T-cell (primary cell): Measurements from ENCODE around the gene KRTAP5-9. TPM values are rescaled to one million over a fixed set of nuclear protein-coding genes. Genes with fewer than 3 reads are reported as not detected.
"Not testable (repeated sequence)": the region's sequence is repeated elsewhere in the genome, so short reads cannot be mapped to it uniquely, and the experiment has no call there.

Experiments
- ATAC-seq, 4 experiments: fragments of 200-7000 bp in 3 of 4; fragments of 150-1000 bp in 1 of 4; cut with Tn5 transposase; replicated peaks in 1 of 4; 1 replicate in 3 of 4; 2 replicates in 1 of 4; pipeline ENCODE4 v1.10.0; 2021; ENCODE audit warnings: moderate library complexity in 3 of 4, mild to moderate bottlenecking in 2 of 4, moderate number of reproducible peaks in 1 of 4
- CTCF ChIA-PET, 2 donors: fragments of 300-600 bp; sonication (Branson Sonifier 250); formaldehyde crosslinking; loops; one replicate each; lab custom pipeline; 2022; ENCODE audit warnings: antibody characterized with exemption in 2 of 2; lab: Charles Lee
- POLR2A ChIA-PET, 2 donors: fragments of 300-600 bp; sonication (Branson Sonifier 250); formaldehyde crosslinking; loops; one replicate each; lab custom pipeline; 2022; ENCODE audit warnings: antibody characterized with exemption in 2 of 2; lab: Charles Lee
- DNase-seq, 35 experiments: peaks; one replicate each; pipeline versions ENCODE4 v3.0.0 to v3.0.0-alpha.2; 2013 to 2023
- H3K27ac ChIP-seq: one replicate; pipeline ENCODE4 v1.5.1; 2013; ENCODE audit warnings: low read length
- H3K27me3 ChIP-seq, 2 experiments: replicated peaks in 1 of 2; 1 replicate in 1 of 2; 2 replicates in 1 of 2; pipeline versions ENCODE4 v1.6.1 to v1.7.0; 2013; ENCODE audit warnings: low read length in 1 of 2, mixed read lengths in 1 of 2; ENCODE audit not compliant: control insufficient read depth in 2 of 2, insufficient read depth in 2 of 2; ENCODE audit errors: extremely low read depth in 1 of 2
- H3K36me3 ChIP-seq, 2 donors: 1 replicate in 1 of 2; 2 replicates in 1 of 2; pipeline versions ENCODE4 v1.6.1 to v1.7.0; 2013; ENCODE audit warnings: low read length in 1 of 2; ENCODE audit not compliant: control insufficient read depth in 2 of 2, insufficient read depth in 1 of 2; ENCODE audit errors: extremely low read depth in 1 of 2
- H3K4me1 ChIP-seq, 2 experiments: 1 replicate in 1 of 2; 2 replicates in 1 of 2; pipeline versions ENCODE4 v1.6.1 to v1.7.0; 2013; ENCODE audit warnings: low read length in 2 of 2, mixed read lengths in 1 of 2; ENCODE audit not compliant: insufficient read depth in 2 of 2, control insufficient read depth in 1 of 2; ENCODE audit errors: extremely low read depth in 1 of 2
- H3K4me3 ChIP-seq, 2 donors: 1 replicate in 1 of 2; 2 replicates in 1 of 2; pipeline versions ENCODE4 v1.5.1 to v1.7.0; 2013; ENCODE audit warnings: mild to moderate bottlenecking in 2 of 2, low read length in 1 of 2, moderate library complexity in 1 of 2; ENCODE audit not compliant: control insufficient read depth in 1 of 2; ENCODE audit errors: extremely low read depth in 1 of 2
- H3K9me3 ChIP-seq: 2 replicates; pipeline ENCODE4 v1.7.0; 2013
- H3K27ac Mint-ChIP-seq, 2 donors: one replicate each; pipeline ENCODE4 v1.8.0; 2020 to 2021; ENCODE audit warnings: mild to moderate bottlenecking in 2 of 2, mixed read lengths in 2 of 2
- H3K27me3 Mint-ChIP-seq, 2 donors: one replicate each; pipeline ENCODE4 v1.8.0; 2021 to 2022; ENCODE audit warnings: mixed read lengths in 2 of 2
- H3K36me3 Mint-ChIP-seq: one replicate; pipeline ENCODE4 v1.8.0; 2021; ENCODE audit warnings: mixed read lengths
- H3K4me1 Mint-ChIP-seq, 3 donors: one replicate each; pipeline ENCODE4 v1.8.0; 2020 to 2022; ENCODE audit warnings: mixed read lengths in 3 of 3, mild to moderate bottlenecking in 1 of 3
- H3K4me3 Mint-ChIP-seq, 3 donors: one replicate each; pipeline ENCODE4 v1.8.0; 2020 to 2022; ENCODE audit warnings: mild to moderate bottlenecking in 3 of 3, mixed read lengths in 3 of 3, moderate library complexity in 3 of 3
- H3K9me3 Mint-ChIP-seq, 3 donors: one replicate each; pipeline ENCODE4 v1.8.0; 2020 to 2022; ENCODE audit warnings: mixed read lengths in 3 of 3
- WGBS: methylation state at CpG from one replicate; pipeline ENCODE4 v1.1.5; 2013; ENCODE audit warnings: missing lambda C conversion rate; ENCODE audit not compliant: insufficient coverage; 5-methylcytosine and 5-hydroxymethylcytosine counted together
- total RNA-seq, 35 experiments: library from RNA in 6 of 35; stranded (reverse) in 6 of 35; fragments of 120-200 nt in 1 of 35; gene quantifications; one replicate each; pipeline versions ENCODE4 v1.2.1 to v1.2.4 and lab custom pipeline; 2013 to 2026

Gene KRTAP5-9
- total RNA-seq, 5 donors from 2014 or later (not counting 1 experiment from before 2014, with no cell fraction given) = 0.23 to 0.33 TPM; not detected in 3

- Histone ChIP-seq H3K4me3 (no peak overlapping the region), H3K27me3 (peaks cover 0 to 39% of the 10 kb centered on the region in 2 experiments), H3K27ac (no peak overlapping the region), H3K9me3 (no peaks in the 10 kb centered on the region), H3K36me3 (no peaks in the 10 kb centered on the region), H3K4me1 (no peaks in the 10 kb centered on the region)
- no peaks in the 10 kb centered on the region for H3K9me3 Mint-ChIP-seq
- H3K27me3 Mint-ChIP-seq = peaks cover 34 to 52% of the 10 kb centered on the region in 2 donors
- ChIA-PET POLR2A (no interaction called here), CTCF (no interaction called here)
- H3K4me3 Mint-ChIP-seq = no peak overlapping the region
- ATAC-seq (no peak), DNase-seq (no peak)
- H3K27ac Mint-ChIP-seq = no peak overlapping the region
- H3K4me1 Mint-ChIP-seq = no peaks in the 10 kb centered on the region
- 74% methylated on average over 10 of the region's 10 CpGs for WGBS
- no peaks in the 10 kb centered on the region for H3K36me3 Mint-ChIP-seq
Measured at GRCh38 chr11:71566081-71566620, 17.9 kb downstream of the KRTAP5-9 start.

- H3K27ac Mint-ChIP-seq, H3K4me3 ChIP-seq, H3K27ac ChIP-seq, H3K9me3 Mint-ChIP-seq, H3K4me1 ChIP-seq, H3K36me3 Mint-ChIP-seq, POLR2A ChIA-PET, H3K36me3 ChIP-seq, CTCF ChIA-PET, DNase-seq, H3K4me3 Mint-ChIP-seq, ATAC-seq, H3K4me1 Mint-ChIP-seq, H3K9me3 ChIP-seq: not testable (repeated sequence)
- peaks cover 28 to 47% of the 10 kb centered on the region in 2 donors for H3K27me3 Mint-ChIP-seq
- 65% methylated on average over 5 of the region's 21 CpGs for WGBS
- peaks cover 0 to 43% of the 10 kb centered on the region in 2 experiments for H3K27me3 ChIP-seq
Measured at GRCh38 chr11:71566626-71567599, 18.7 kb downstream of the KRTAP5-9 start.

- H3K4me3 ChIP-seq, DNase-seq, H3K4me1 ChIP-seq, ATAC-seq, H3K4me3 Mint-ChIP-seq, H3K9me3 ChIP-seq, H3K4me1 Mint-ChIP-seq, H3K9me3 Mint-ChIP-seq, H3K36me3 Mint-ChIP-seq, POLR2A ChIA-PET, H3K36me3 ChIP-seq, H3K27ac ChIP-seq, H3K27ac Mint-ChIP-seq, CTCF ChIA-PET: not testable (repeated sequence)
- peaks cover 0 to 42% of the 10 kb centered on the region in 2 experiments for H3K27me3 ChIP-seq
- peaks cover 28 to 49% of the 10 kb centered on the region in 2 donors for H3K27me3 Mint-ChIP-seq
- WGBS = 67% methylated on average over 2 of the region's 8 CpGs
Measured at GRCh38 chr11:71567633-71568032, 19.4 kb downstream of the KRTAP5-9 start.

- H3K27me3 Mint-ChIP-seq = peaks cover 19 to 40% of the 10 kb centered on the region in 2 donors
- H3K27ac Mint-ChIP-seq = no peak overlapping the region
- H3K36me3 ChIP-seq = no peaks in the 10 kb centered on the region
- ATAC-seq (no peak), DNase-seq (no peak)
- no peak overlapping the region for H3K4me3 Mint-ChIP-seq
- no peak overlapping the region for H3K27ac ChIP-seq
- CTCF ChIA-PET = no interaction called here
- no peaks in the 10 kb centered on the region for H3K36me3 Mint-ChIP-seq
- no peaks in the 10 kb centered on the region for H3K9me3 ChIP-seq
- peaks cover 0 to 39% of the 10 kb centered on the region in 2 experiments for H3K27me3 ChIP-seq
- H3K9me3 Mint-ChIP-seq = no peaks in the 10 kb centered on the region
- H3K4me1 ChIP-seq = no peaks in the 10 kb centered on the region
- WGBS = 84% methylated on average over 6 of the region's 8 CpGs
- H3K4me1 Mint-ChIP-seq = no peaks in the 10 kb centered on the region
- POLR2A ChIA-PET = no interaction called here
- no peak overlapping the region for H3K4me3 ChIP-seq
Measured at GRCh38 chr11:71568704-71569349, 20.6 kb downstream of the KRTAP5-9 start.

GRCh38 chr11:71571101-71571850 is 23.1 kb downstream of the KRTAP5-9 start:
- ATAC-seq, H3K9me3 Mint-ChIP-seq, CTCF ChIA-PET, H3K4me1 ChIP-seq, H3K36me3 Mint-ChIP-seq, H3K36me3 ChIP-seq, H3K27ac ChIP-seq, POLR2A ChIA-PET, H3K4me1 Mint-ChIP-seq, H3K9me3 ChIP-seq, H3K4me3 Mint-ChIP-seq, DNase-seq, H3K27ac Mint-ChIP-seq, H3K4me3 ChIP-seq: not testable (repeated sequence)
- H3K27me3 Mint-ChIP-seq = peaks cover 8 to 24% of the 10 kb centered on the region in 2 donors
- H3K27me3 ChIP-seq = peaks cover 0 to 28% of the 10 kb centered on the region in 2 experiments
- 84% methylated on average over 28 of the region's 39 CpGs for WGBS

GRCh38 chr11:71572811-71573210 is 24.6 kb downstream of the KRTAP5-9 start:
- Mint-ChIP-seq H3K9me3 (no peaks in the 10 kb centered on the region), H3K27ac (no peak overlapping the region), H3K36me3 (no peaks in the 10 kb centered on the region), H3K4me1 (no peaks in the 10 kb centered on the region), H3K27me3 (peaks cover 5 to 12% of the 10 kb centered on the region in 2 donors), H3K4me3 (no peak overlapping the region)
- H3K9me3 ChIP-seq = no peaks in the 10 kb centered on the region
- no peaks in the 10 kb centered on the region for H3K4me1 ChIP-seq
- ChIA-PET CTCF (no interaction called here), POLR2A (no interaction called here)
- H3K27me3 ChIP-seq = peaks cover 0 to 24% of the 10 kb centered on the region in 2 experiments
- no peaks in the 10 kb centered on the region for H3K36me3 ChIP-seq
- 77% methylated on average over 8 of the region's 11 CpGs for WGBS
- ATAC-seq (no peak), DNase-seq (no peak)
- no peak overlapping the region for H3K4me3 ChIP-seq
- no peak overlapping the region for H3K27ac ChIP-seq
